Left lung (tissue), 10 donors: Measurements from ENCODE around the gene TMC3. TPM values are rescaled to one million over a fixed set of nuclear protein-coding genes. Genes with fewer than 3 reads are reported as not detected.

Experiments
- ATAC-seq: fragments of 200-7000 bp; cut with Tn5 transposase; one replicate; pipeline ENCODE4 v1.9.1; 2020; ENCODE audit warnings: moderate library complexity
- DNase-seq, 4 donors: peaks; one replicate each; pipeline ENCODE4 v3.0.0-alpha.2; 2013 to 2020
- H3K27ac ChIP-seq, 2 donors: fragments of 200-600 bp; sonication (generic) in 1 of 2; one replicate each; pipeline versions ENCODE4 v1.5.0 to v1.8.0; 2020 to 2021
- H3K27me3 ChIP-seq, 2 donors: fragments of 200-600 bp; sonication (generic) in 1 of 2; one replicate each; pipeline versions ENCODE4 v1.5.0 to v1.8.0; 2020 to 2021
- H3K36me3 ChIP-seq, 2 donors: fragments of 200-600 bp; sonication (generic) in 1 of 2; one replicate each; pipeline versions ENCODE4 v1.5.0 to v1.8.0; 2020 to 2021
- H3K4me1 ChIP-seq, 2 donors: fragments of 200-600 bp; one replicate each; pipeline ENCODE4 v1.8.0; 2021
- H3K4me3 ChIP-seq, 2 donors: fragments of 200-600 bp; sonication (generic) in 1 of 2; one replicate each; pipeline versions ENCODE4 v1.5.0 to v1.8.0; 2020 to 2021; ENCODE audit warnings: mild to moderate bottlenecking in 1 of 2
- H3K9me3 ChIP-seq, 2 donors: fragments of 200-600 bp; sonication (generic) in 1 of 2; one replicate each; pipeline versions ENCODE4 v1.5.0 to v1.8.0; 2020 to 2021
- CTCF ChIP-seq, 2 donors: fragments of 200-600 bp; sonication (generic) in 1 of 2; IDR thresholded peaks; one replicate each; pipeline versions ENCODE4 v1.5.0 to v1.8.0; 2021; ENCODE audit warnings: antibody characterized with exemption in 2 of 2
- intact Hi-C, 2 donors: fragments of 100-400 bp; cut with DNase I; formaldehyde crosslinking; loops; one replicate each; pipeline versions ENCODE4 v1.11.2 to v1.14.2; 2022
- polyA plus RNA-seq, 6 donors: library from polyadenylated mRNA; unstranded; fragments of 120-200 nt; gene quantifications; one replicate each; pipeline ENCODE4 v1.2.1, GENCODE V29; 2013; ENCODE audit not compliant: insufficient read length in 6 of 6
- total RNA-seq, 2 donors: library from RNA; stranded (reverse); fragmentation: NEBNext Ultra II Directional; extraction: Animal tissue kit (Norgen Biotek cat#: 25700); gene quantifications; one replicate each; pipeline ENCODE4 v1.2.1, GENCODE V29; 2021
- donor health status: DM: no; HTN: yes; CAD: no.
- donor health status: DM: no; HTN: no; CAD: no.

TMC3 gene
- total and polyA plus RNA-seq, 8 donors = 0.14 to 0.31 (median 0.25) TPM; not detected in 2

DNA sequence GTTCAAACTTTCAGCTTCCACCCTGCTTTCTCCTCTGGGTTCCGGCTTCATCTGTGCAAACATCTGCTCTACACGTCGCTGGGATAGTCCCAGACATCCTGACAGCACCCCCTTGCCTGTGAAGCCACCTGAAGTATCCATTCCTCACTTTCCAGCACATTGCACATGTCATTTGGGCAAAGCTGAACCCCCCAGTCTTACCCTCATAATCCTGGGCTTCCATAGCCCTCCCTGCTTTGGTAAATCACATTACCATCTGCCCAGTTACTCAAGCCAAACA is 92.6 kb downstream of the TMC3 start:
- Histone ChIP-seq H3K4me3 (no peak overlapping the region), H3K4me1 (peaks cover 0 to 7% of the 10 kb centered on the region in 2 donors), H3K27me3 (no peaks in the 10 kb centered on the region), H3K27ac (no peak overlapping the region), H3K9me3 (peaks cover 0 to 8% of the 10 kb centered on the region in 2 donors), H3K36me3 (peaks cover 0 to 3% of the 10 kb centered on the region in 2 donors)
- ATAC-seq (no peak), DNase-seq (no peak)
- no peak for TF ChIP-seq CTCF (IDR thresholded peaks at IDR 0.05)
- intact Hi-C loops = no loop called here

Other genes starting within 250 kb of the TMC3 start
- 1 to 10 TPM in 1 of 2 donors, under 1 TPM in 1; 0.64 to 1.9 TPM for gene CFAP161, start 239.9 kb downstream of the TMC3 start, total RNA-seq
- 10 to 100 TPM in 1 of 6 donors, 1 to 10 TPM in 5; 4.5 to 12.2 (median 6.8) TPM for gene CFAP161, start 239.9 kb downstream of the TMC3 start, polyA plus RNA-seq
- gene IL16, start 177.3 kb downstream of the TMC3 start, total RNA-seq = 10 to 100 TPM; 22.0 to 34.3 TPM
- gene IL16, start 177.3 kb downstream of the TMC3 start, polyA plus RNA-seq = 10 to 100 TPM; 11.4 to 18.4 (median 13.6) TPM
- gene STARD5, start 50.1 kb downstream of the TMC3 start, total RNA-seq = 1 to 10 TPM; 5.2 to 6.0 TPM
- gene STARD5, start 50.1 kb downstream of the TMC3 start, polyA plus RNA-seq = 1 to 10 TPM; 3.8 to 6.6 (median 5.2) TPM